Erythroblast (primary cell): Measurements from ENCODE around the gene FHAD1.
A peak's percentile ranks its signal among the peaks of the same experiment; 100 is the strongest.
"Not testable (repeated sequence)": the region's sequence is repeated elsewhere in the genome, so short reads cannot be mapped to it uniquely, and the experiment has no call there.

Experiments used
- DNase-seq, 2 experiments: peaks; one replicate each; lab custom pipeline; 2025; lab: John Stamatoyannopoulos, UW
- GATA1 ChIP-seq: IDR thresholded peaks from 2 replicates; pipeline ENCODE4 v1.6.1; 2011; ENCODE audit warnings: low read depth, mild to moderate bottlenecking, control low read depth, low read length, moderate library complexity
- POLR2A ChIP-seq: IDR thresholded peaks from 2 replicates; pipeline ENCODE4 v1.6.1; 2011; ENCODE audit warnings: mild to moderate bottlenecking, low read length

The FHAD1 gene

GRCh38 chr1:15423355-15424077 is 176.5 kb downstream of the FHAD1 start:
- TF ChIP-seq POLR2A: no peak
- TF ChIP-seq GATA1: no peak
- DNase-seq: no peak

- no peak for TF ChIP-seq POLR2A
- no peak for TF ChIP-seq GATA1
- peak; percentile 57 to 74 for DNase-seq
These were observed 177.2 kb downstream of the FHAD1 start for GRCh38 chr1:15424146-15424667.

GRCh38 chr1:15424981-15425380 is 178.0 kb downstream of the FHAD1 start:
- TF ChIP-seq GATA1: no peak
- no peak for TF ChIP-seq POLR2A
- DNase-seq: no peak

GRCh38 chr1:15425521-15425920 is 178.5 kb downstream of the FHAD1 start:
- no peak for TF ChIP-seq GATA1
- no peak for TF ChIP-seq POLR2A

GRCh38 chr1:15425958-15426357 is 178.9 kb downstream of the FHAD1 start:
- no peak for DNase-seq
- TF ChIP-seq GATA1 (no peak), POLR2A (no peak)

More at GRCh38 chr1:15425521-15425920, 178.5 kb downstream of the FHAD1 start:
- no peak for DNase-seq

GRCh38 chr1:15426492-15427279 is 179.7 kb downstream of the FHAD1 start:
- TF ChIP-seq POLR2A (no peak), GATA1 (no peak)
- peak; percentile 12 to 15 for DNase-seq

GRCh38 chr1:15427280-15427666 is 180.2 kb downstream of the FHAD1 start:
- no peak for DNase-seq
- TF ChIP-seq POLR2A (no peak), GATA1 (no peak)

- not testable (repeated sequence) for DNase-seq
These were observed 181.2 kb downstream of the FHAD1 start for GRCh38 chr1:15428252-15428651.

GRCh38 chr1:15428815-15429435 is 181.9 kb downstream of the FHAD1 start:
- DNase-seq: no peak
- TF ChIP-seq POLR2A (no peak), GATA1 (no peak)

- TF ChIP-seq GATA1 (no peak), POLR2A (no peak)
- DNase-seq: no peak
These were observed 182.7 kb downstream of the FHAD1 start for GRCh38 chr1:15429701-15430149.

- no peak for TF ChIP-seq GATA1
- TF ChIP-seq POLR2A: no peak
- peak; percentile 44 to 69 for DNase-seq
These were observed 184.0 kb downstream of the FHAD1 start for GRCh38 chr1:15430787-15431570.

- no peak for DNase-seq
These were observed 184.5 kb downstream of the FHAD1 start for GRCh38 chr1:15431571-15431948.

GRCh38 chr1:15432324-15432723 is 185.3 kb downstream of the FHAD1 start:
- no peak for TF ChIP-seq GATA1
- no peak for DNase-seq

More at GRCh38 chr1:15431571-15431948, 184.5 kb downstream of the FHAD1 start:
- no peak for TF ChIP-seq POLR2A
- no peak for TF ChIP-seq GATA1
